Frontal cortex (tissue), 4 donors: ENCODE results near the gene GOT2. TPM values are rescaled to one million over a fixed set of nuclear protein-coding genes. Genes with fewer than 3 reads are reported as not detected.
"Not testable (repeated sequence)": the region's sequence is repeated elsewhere in the genome, so short reads cannot be mapped to it uniquely, and the experiment has no call there.

ENCODE experiments used
- DNase-seq, 2 donors: peaks; one replicate each; pipeline ENCODE4 v3.0.0; 2012; ENCODE audit warnings: low spot score in 2 of 2
- FAIRE-seq: peaks from 2 replicates; lab custom pipeline; 2012; peaks lifted over from hg19 to GRCh38; lab: Jason Lieb, UNC
- small RNA-seq: library from RNA; depleted of rRNA; stranded (forward); fragments of <200 nt; gene quantifications from one replicate; pipeline ENCODE3, GENCODE V24; 2014
- total RNA-seq: library from RNA; depleted of rRNA; stranded (reverse); fragments of >200 nt; gene quantifications from one replicate; pipeline ENCODE4 v1.2.3, GENCODE V29; 2014
- donor health status: control.
- donor health status: control.
- donor health status: control.

The GOT2 gene
- total RNA-seq, 1 donor from 2014 or later: 33.8 TPM

- FAIRE-seq, DNase-seq: not testable (repeated sequence)
These were observed 74.2 kb downstream of the GOT2 start for GRCh38 chr16:58659911-58660310.

GRCh38 chr16:58658796-58659211, 75.3 kb downstream of the GOT2 start:
- no peak for DNase-seq
- no peak for FAIRE-seq

Small RNAs within 50 kb of the gene (small RNA-seq; reads per million reads assigned to genes)
- gene RN7SL143P (not detected), gene RNU6-1155P (not detected)

Other genes with a start within 250 kb of the GOT2 start
- gene NDRG4, start 234.2 kb downstream of the GOT2 start, total RNA-seq: 230 TPM
- gene SETD6, start 218.8 kb downstream of the GOT2 start, total RNA-seq: 15.9 TPM
- gene CNOT1, start 104.5 kb downstream of the GOT2 start, total RNA-seq: 87.6 TPM
- 14.3 TPM for gene SLC38A7, start 49.5 kb downstream of the GOT2 start, total RNA-seq